Fibroblast of villous mesenchyme (primary cell): ENCODE results near the gene TRAPPC11. TPM values are rescaled to one million over a fixed set of nuclear protein-coding genes. Genes with fewer than 3 reads are reported as not detected.

ENCODE experiments used
- DNase-seq: peaks from one replicate; pipeline ENCODE4 v3.0.0-alpha.2; 2010; ENCODE audit warnings: low read depth
- H3K4me3 ChIP-seq: 2 replicates; pipeline ENCODE4 v1.5.1; 2011; ENCODE audit warnings: low read depth, mild to moderate bottlenecking, low read length
- CTCF ChIP-seq: IDR thresholded peaks from 2 replicates; pipeline ENCODE4 v1.5.1; 2012; ENCODE audit warnings: low read depth, mild to moderate bottlenecking, low read length; ENCODE audit not compliant: insufficient read depth
- small RNA-seq: library from RNA; depleted of rRNA; stranded (forward); fragments of <200 nt; gene quantifications from one replicate; pipeline ENCODE3, GENCODE V24; 2012
- total RNA-seq: library from RNA; depleted of rRNA; stranded (reverse); fragments of >200 nt; gene quantifications from 2 replicates; pipeline ENCODE4 v1.2.3, GENCODE V29; 2012

TRAPPC11 gene
- total RNA-seq, 1 donor: 69.1 TPM

- no peak for TF ChIP-seq CTCF
- DNase-seq: no peak
- H3K4me3 ChIP-seq: no peak overlapping the region
These were observed 96.5 kb downstream of the TRAPPC11 start for GRCh38 chr4:183755596-183755995.

GRCh38 chr4:183757060-183757459, 98.0 kb downstream of the TRAPPC11 start:
- no peak for DNase-seq
- H3K4me3 ChIP-seq: no peak overlapping the region
- TF ChIP-seq CTCF: no peak

GRCh38 chr4:183758061-183758757, 99.1 kb downstream of the TRAPPC11 start:
- peak; percentile 11 for TF ChIP-seq CTCF
- DNase-seq: no peak
- no peak overlapping the region for H3K4me3 ChIP-seq

GRCh38 chr4:183758758-183759447, 99.8 kb downstream of the TRAPPC11 start:
- no peak for TF ChIP-seq CTCF
- DNase-seq: no peak
- H3K4me3 ChIP-seq: no peak overlapping the region

GRCh38 chr4:183760326-183760725, 101.2 kb downstream of the TRAPPC11 start:
- DNase-seq: no peak
- TF ChIP-seq CTCF: no peak
- no peak overlapping the region for H3K4me3 ChIP-seq

Small RNA genes within 50 kb of the gene (small RNA-seq; reads per million reads assigned to genes)
- not detected for gene RNU6-1053P
- not detected for gene RNU6-335P
- not detected for gene RNU6-479P

Other genes starting within 250 kb of the TRAPPC11 start
- 11.9 and 17.3 TPM in 2 replicates for gene CDKN2AIP, start 214.7 kb upstream of the TRAPPC11 start, total RNA-seq
- gene ING2, start 154.2 kb upstream of the TRAPPC11 start, total RNA-seq: 6.1 and 8.6 TPM in 2 replicates
- gene RWDD4, start 108 bp upstream of the TRAPPC11 start, total RNA-seq: 19.3 and 30.2 TPM in 2 replicates
- 0.43 and 0.97 TPM in 2 replicates for gene STOX2, start 246.0 kb downstream of the TRAPPC11 start, total RNA-seq